Upper lobe of left lung (tissue), 6 donors: Measurements from ENCODE around the gene SLC2A3. TPM values are rescaled to one million over a fixed set of nuclear protein-coding genes. Genes with fewer than 3 reads are reported as not detected.
"Not testable (repeated sequence)": the region's sequence is repeated elsewhere in the genome, so short reads cannot be mapped to it uniquely, and the experiment has no call there.

Experiments used
- ATAC-seq, 2 donors: fragments of 200-7000 bp; cut with Tn5 transposase; one replicate each; pipeline ENCODE4 v1.9.1; 2022; ENCODE audit warnings: mild to moderate bottlenecking in 2 of 2, moderate library complexity in 2 of 2; ENCODE audit not compliant: low FRiP score in 2 of 2
- DNase-seq, 2 donors: peaks; one replicate each; pipeline ENCODE4 v3.0.0-alpha.2; 2019 to 2020
- H3K27ac ChIP-seq, 4 donors: fragments of 200-600 bp; sonication (generic); one replicate each; pipeline ENCODE4 v1.5.1; 2016 to 2019
- H3K27me3 ChIP-seq, 4 donors: fragments of 200-600 bp; sonication (generic); one replicate each; pipeline ENCODE4 v1.5.1; 2017 to 2019
- H3K36me3 ChIP-seq, 4 donors: fragments of 200-600 bp; sonication (generic); one replicate each; pipeline ENCODE4 v1.5.1; 2016 to 2019
- H3K4me1 ChIP-seq, 4 donors: fragments of 200-600 bp; sonication (generic); one replicate each; pipeline ENCODE4 v1.5.1; 2018 to 2019
- H3K4me3 ChIP-seq, 4 donors: fragments of 200-600 bp; sonication (generic); one replicate each; pipeline ENCODE4 v1.5.1; 2017 to 2019; ENCODE audit warnings: mild to moderate bottlenecking in 2 of 4, moderate library complexity in 1 of 4
- H3K9me3 ChIP-seq, 4 donors: fragments of 200-600 bp; sonication (generic); one replicate each; pipeline ENCODE4 v1.5.1; 2018 to 2019
- CTCF ChIP-seq, 6 experiments: fragments of 450-650 bp in 4 of 6; fragments of 200-600 bp in 2 of 6; sonication (generic) in 2 of 6; IDR thresholded peaks; one replicate each; pipeline ENCODE4 v1.5.1; 2016 to 2019; ENCODE audit warnings: antibody characterized with exemption in 6 of 6
- EP300 ChIP-seq, 4 donors: sonication (generic); formaldehyde crosslinking; IDR thresholded peaks; one replicate each; pipeline ENCODE4 v1.5.1; 2017; ENCODE audit warnings: antibody characterized with exemption in 4 of 4, control low read depth in 2 of 4
- POLR2A ChIP-seq, 4 donors: fragments of 450-650 bp; IDR thresholded peaks; one replicate each; pipeline ENCODE4 v1.5.1; 2016 to 2017; ENCODE audit warnings: antibody characterized with exemption in 4 of 4, mild to moderate bottlenecking in 2 of 4
- POLR2AphosphoS5 ChIP-seq, 2 donors: sonication (generic); formaldehyde crosslinking; IDR thresholded peaks; one replicate each; pipeline ENCODE4 v1.5.1; 2017; ENCODE audit warnings: antibody characterized with exemption in 2 of 2
- WGBS, 2 donors: methylation state at CpG; one replicate each; pipeline ENCODE4 v1.1.5; 2017 to 2018; 5-methylcytosine and 5-hydroxymethylcytosine counted together
- total RNA-seq, 6 donors: library from RNA; depleted of rRNA in 4 of 6; stranded (reverse); fragments of >200 nt in 4 of 6; gene quantifications; one replicate each; pipeline versions ENCODE4 v1.1.0 to v1.2.1, GENCODE V29; 2016 to 2021
- donor health status: DM: no; HTN: no; CAD: no; lungs with moderate emphysema.
- donor health status: DM: no; HTN: yes; CAD: no; lungs with severe emphysema.

SLC2A3 gene
- total RNA-seq, 6 donors from 2014 or later: 43.0 to 148 (median 63.4) TPM

- peaks cover 30 to 83% (median 75%) of the 10 kb centered on the region in 4 donors for H3K36me3 ChIP-seq
- no peak overlapping the region for H3K4me3 ChIP-seq
- TF ChIP-seq POLR2A (IDR thresholded peaks at IDR 0.05): no peak
- TF ChIP-seq CTCF (IDR thresholded peaks at IDR 0.05): no peak
- no peak for TF ChIP-seq EP300 (IDR thresholded peaks at IDR 0.05)
- no peak for TF ChIP-seq POLR2AphosphoS5 (IDR thresholded peaks at IDR 0.05)
- DNase-seq (no peak), ATAC-seq (no peak)
- H3K27ac ChIP-seq: peak overlapping the region in 2 of 4 donors; percentile 7 to 35
- H3K9me3 ChIP-seq: no peaks in the 10 kb centered on the region
- H3K4me1 ChIP-seq: peaks cover 0 to 22% (median 14%) of the 10 kb centered on the region in 4 donors
- no peaks in the 10 kb centered on the region for H3K27me3 ChIP-seq
- WGBS, 2 donors: 53 to 68% methylated on average over 8 of the region's 8 CpGs
These were observed 6.7 kb downstream of the SLC2A3 start for GRCh38 chr12:7929083-7929792.

GRCh38 chr12:7927470-7927869 is 8.5 kb downstream of the SLC2A3 start:
- TF ChIP-seq EP300 (IDR thresholded peaks at IDR 0.05) (no peak), POLR2AphosphoS5 (IDR thresholded peaks at IDR 0.05) (no peak), CTCF (IDR thresholded peaks at IDR 0.05) (no peak), POLR2A (IDR thresholded peaks at IDR 0.05) (no peak)
- H3K27me3 ChIP-seq: no peaks in the 10 kb centered on the region
- no peak overlapping the region for H3K27ac ChIP-seq
- 95% methylated on average over 4 of the region's 4 CpGs for WGBS, 2 donors
- peaks cover 0 to 10% (median 5%) of the 10 kb centered on the region in 4 donors for H3K4me1 ChIP-seq
- H3K9me3 ChIP-seq: no peaks in the 10 kb centered on the region
- ATAC-seq (no peak), DNase-seq (no peak)
- H3K36me3 ChIP-seq: peaks cover 40 to 94% (median 87%) of the 10 kb centered on the region in 4 donors
- H3K4me3 ChIP-seq: no peak overlapping the region

- WGBS, 2 donors: 95% methylated on average over 5 of the region's 5 CpGs
- H3K4me3 ChIP-seq, H3K27ac ChIP-seq, H3K27me3 ChIP-seq, DNase-seq, H3K9me3 ChIP-seq, ATAC-seq: not testable (repeated sequence)
- peaks cover 49 to 94% (median 87%) of the 10 kb centered on the region in 4 donors for H3K36me3 ChIP-seq
- peaks cover 0 to 10% (median 3%) of the 10 kb centered on the region in 4 donors for H3K4me1 ChIP-seq
These were observed 9.8 kb downstream of the SLC2A3 start for GRCh38 chr12:7926068-7926666.

GRCh38 chr12:7923241-7924236 is 12.4 kb downstream of the SLC2A3 start:
- ATAC-seq: no peak
- no peak overlapping the region for H3K27ac ChIP-seq
- H3K27me3 ChIP-seq: no peaks in the 10 kb centered on the region
- H3K4me3 ChIP-seq: no peak overlapping the region
- DNase-seq: no peak
- no peaks in the 10 kb centered on the region for H3K9me3 ChIP-seq
- no peak for TF ChIP-seq POLR2A (IDR thresholded peaks at IDR 0.05)
- no peak for TF ChIP-seq CTCF (IDR thresholded peaks at IDR 0.05)
- TF ChIP-seq POLR2AphosphoS5 (IDR thresholded peaks at IDR 0.05): no peak
- peaks cover 46 to 94% (median 87%) of the 10 kb centered on the region in 4 donors for H3K36me3 ChIP-seq
- WGBS, 2 donors: 93 to 97% methylated on average over 15 of the region's 15 CpGs
- H3K4me1 ChIP-seq: peaks cover 0 to 3% (median 0%) of the 10 kb centered on the region in 4 donors

GRCh38 chr12:7921181-7921580 is 14.8 kb downstream of the SLC2A3 start:
- not testable (repeated sequence) for H3K4me1 ChIP-seq, H3K9me3 ChIP-seq, H3K27me3 ChIP-seq, ATAC-seq, H3K4me3 ChIP-seq, DNase-seq, H3K27ac ChIP-seq
- peaks cover 35 to 78% (median 71%) of the 10 kb centered on the region in 4 donors for H3K36me3 ChIP-seq
- WGBS, 2 donors: 87 to 91% methylated on average over 12 of the region's 12 CpGs

GRCh38 chr12:7918268-7918590 is 17.8 kb downstream of the SLC2A3 start:
- not testable (repeated sequence) for ATAC-seq, H3K27me3 ChIP-seq, H3K4me1 ChIP-seq, H3K27ac ChIP-seq, H3K9me3 ChIP-seq, DNase-seq, H3K4me3 ChIP-seq
- 87 to 94% methylated on average over 7 of the region's 7 CpGs for WGBS, 2 donors
- peaks cover 27 to 54% (median 48%) of the 10 kb centered on the region in 4 donors for H3K36me3 ChIP-seq
